GM12874 (cell line): ENCODE measurements around the gene ABTB1.

Experiments
- TF ChIP-seq, protein P1 (sequence below): IDR thresholded peaks from 2 replicates; pipeline ENCODE4 v1.5.1; 2011; ENCODE audit warnings: low read depth, mild to moderate bottlenecking, control low read depth, low read length, moderate library complexity; ENCODE audit not compliant: insufficient read depth

Gene ABTB1

DNA sequence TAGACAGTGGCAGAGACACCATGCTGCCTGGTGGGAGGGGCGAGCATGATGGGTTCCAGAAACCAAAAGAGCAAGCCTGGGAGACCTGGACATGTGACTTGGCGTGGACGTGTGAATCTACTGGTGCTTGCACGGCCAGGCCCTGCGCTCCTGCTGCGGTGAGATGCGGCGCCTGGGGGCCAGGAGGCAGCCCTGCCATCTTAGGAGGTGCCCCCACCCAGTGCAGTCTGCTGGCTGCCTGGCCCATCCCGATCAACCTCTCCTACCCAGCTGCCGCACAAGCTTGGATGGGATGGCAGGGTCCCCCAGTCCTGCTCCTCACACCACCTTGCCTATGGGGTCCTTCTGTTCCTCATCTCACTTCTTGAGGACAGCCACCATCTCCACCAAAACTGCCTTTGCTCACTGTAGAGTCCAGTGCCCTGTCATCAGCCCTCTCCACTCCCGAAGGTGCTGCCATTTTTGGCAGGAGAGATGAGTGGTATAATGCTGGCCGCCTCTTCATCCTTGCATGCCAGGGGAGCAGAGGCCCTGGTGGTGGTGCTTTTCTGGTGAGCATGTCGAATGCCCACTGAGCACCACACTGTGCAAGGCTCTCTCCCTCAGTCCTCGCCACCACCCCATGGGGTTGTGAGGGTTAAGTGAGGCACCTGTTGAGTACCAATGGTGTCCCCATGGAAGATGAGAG lies 3.1 kb upstream of the ABTB1 start:
- TF ChIP-seq, protein P1, sequence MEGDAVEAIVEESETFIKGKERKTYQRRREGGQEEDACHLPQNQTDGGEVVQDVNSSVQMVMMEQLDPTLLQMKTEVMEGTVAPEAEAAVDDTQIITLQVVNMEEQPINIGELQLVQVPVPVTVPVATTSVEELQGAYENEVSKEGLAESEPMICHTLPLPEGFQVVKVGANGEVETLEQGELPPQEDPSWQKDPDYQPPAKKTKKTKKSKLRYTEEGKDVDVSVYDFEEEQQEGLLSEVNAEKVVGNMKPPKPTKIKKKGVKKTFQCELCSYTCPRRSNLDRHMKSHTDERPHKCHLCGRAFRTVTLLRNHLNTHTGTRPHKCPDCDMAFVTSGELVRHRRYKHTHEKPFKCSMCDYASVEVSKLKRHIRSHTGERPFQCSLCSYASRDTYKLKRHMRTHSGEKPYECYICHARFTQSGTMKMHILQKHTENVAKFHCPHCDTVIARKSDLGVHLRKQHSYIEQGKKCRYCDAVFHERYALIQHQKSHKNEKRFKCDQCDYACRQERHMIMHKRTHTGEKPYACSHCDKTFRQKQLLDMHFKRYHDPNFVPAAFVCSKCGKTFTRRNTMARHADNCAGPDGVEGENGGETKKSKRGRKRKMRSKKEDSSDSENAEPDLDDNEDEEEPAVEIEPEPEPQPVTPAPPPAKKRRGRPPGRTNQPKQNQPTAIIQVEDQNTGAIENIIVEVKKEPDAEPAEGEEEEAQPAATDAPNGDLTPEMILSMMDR = no peak

- TF ChIP-seq, protein P1 = no peak
These were observed 2.6 kb upstream of the ABTB1 start for GRCh38 chr3:127670229-127670559.

GRCh38 chr3:127670761-127671522 lies 1.8 kb upstream of the ABTB1 start:
- TF ChIP-seq, protein P1 = no peak

- TF ChIP-seq, protein P1 = no peak
These were observed 976 bp upstream of the ABTB1 start for GRCh38 chr3:127671523-127672428.

DNA sequence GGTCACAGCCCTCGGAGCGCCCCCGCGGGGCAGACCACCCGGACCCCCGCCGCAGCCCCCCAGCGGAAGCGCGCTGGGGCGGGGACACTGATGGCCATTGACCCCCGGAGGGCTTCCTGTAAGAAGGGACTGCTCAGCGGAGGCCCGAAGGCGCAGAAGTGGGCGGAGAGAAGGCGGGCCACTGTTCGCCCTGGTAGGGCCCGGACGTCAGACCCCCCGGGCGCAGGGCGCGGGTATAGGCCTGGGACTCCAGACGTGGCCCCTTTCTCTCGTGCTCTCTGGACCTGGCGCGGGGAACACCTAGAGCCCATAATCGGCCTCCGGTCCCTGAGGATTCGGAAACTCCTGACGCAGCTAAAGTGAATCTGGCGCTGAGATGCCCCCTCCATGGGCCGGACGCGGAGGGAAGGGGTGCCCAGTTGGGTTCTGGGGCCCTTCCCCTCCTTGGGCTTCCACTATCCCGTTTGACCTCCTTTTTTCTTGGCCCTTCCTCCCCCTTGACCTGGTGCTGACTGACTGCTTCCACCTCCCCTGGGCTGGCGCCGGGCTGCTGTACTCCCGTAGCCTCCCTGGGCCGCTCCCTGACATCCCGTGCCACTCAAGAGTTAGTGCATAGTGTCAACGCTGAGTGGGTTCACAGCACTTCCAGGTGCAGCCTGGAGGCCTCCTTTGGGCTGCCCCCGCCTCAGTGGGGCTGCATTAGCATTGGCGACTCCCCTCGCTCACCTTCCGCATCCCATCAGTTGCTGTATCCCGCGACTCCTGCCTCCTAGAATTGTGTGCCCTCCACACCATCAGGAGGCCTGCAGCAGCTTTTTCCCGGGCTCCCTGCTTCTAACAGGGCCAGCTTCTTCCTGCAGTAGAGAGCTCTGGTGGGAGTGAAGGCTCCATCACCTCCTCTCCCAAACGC lies 694 bp downstream of the ABTB1 start:
- TF ChIP-seq, protein P1 = no peak

- TF ChIP-seq, protein P1 = no peak
These were observed 1.5 kb downstream of the ABTB1 start for GRCh38 chr3:127674101-127674721.
